WI38 (cell line): Measurements from ENCODE around the gene PFKFB3.

Source experiments
- H3K4me3 ChIP-seq: 2 replicates; pipeline ENCODE4 v1.5.1; 2011; ENCODE audit warnings: low read depth, mild to moderate bottlenecking, control low read depth, low read length
- TF ChIP-seq, protein P1 (sequence below): IDR thresholded peaks from 2 replicates; pipeline ENCODE4 v1.5.1; 2012; ENCODE audit warnings: low read depth, mild to moderate bottlenecking, control low read depth, low read length

Gene PFKFB3

DNA sequence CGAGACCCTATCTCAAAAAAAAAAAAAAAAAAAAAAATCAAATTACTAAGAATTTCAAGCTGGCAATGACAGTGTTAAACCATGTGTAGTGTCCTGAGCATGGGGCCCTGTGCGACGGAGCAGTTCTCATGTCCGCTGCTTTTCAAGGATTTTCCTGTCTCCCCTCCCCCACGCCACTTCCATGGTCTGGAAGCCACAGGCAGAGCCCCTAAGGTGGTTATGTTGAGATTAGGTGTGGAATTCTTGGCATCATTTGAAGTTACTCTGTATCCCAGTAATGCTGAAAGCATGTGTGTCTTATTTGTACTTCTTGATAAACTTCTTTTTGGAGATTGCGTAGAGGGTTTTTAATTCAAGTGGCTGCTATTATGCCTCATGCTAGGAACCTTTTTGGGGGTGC is 65.2 kb downstream of the PFKFB3 start:
- H3K4me3 ChIP-seq, result no peak overlapping the region
- TF ChIP-seq, protein P1, sequence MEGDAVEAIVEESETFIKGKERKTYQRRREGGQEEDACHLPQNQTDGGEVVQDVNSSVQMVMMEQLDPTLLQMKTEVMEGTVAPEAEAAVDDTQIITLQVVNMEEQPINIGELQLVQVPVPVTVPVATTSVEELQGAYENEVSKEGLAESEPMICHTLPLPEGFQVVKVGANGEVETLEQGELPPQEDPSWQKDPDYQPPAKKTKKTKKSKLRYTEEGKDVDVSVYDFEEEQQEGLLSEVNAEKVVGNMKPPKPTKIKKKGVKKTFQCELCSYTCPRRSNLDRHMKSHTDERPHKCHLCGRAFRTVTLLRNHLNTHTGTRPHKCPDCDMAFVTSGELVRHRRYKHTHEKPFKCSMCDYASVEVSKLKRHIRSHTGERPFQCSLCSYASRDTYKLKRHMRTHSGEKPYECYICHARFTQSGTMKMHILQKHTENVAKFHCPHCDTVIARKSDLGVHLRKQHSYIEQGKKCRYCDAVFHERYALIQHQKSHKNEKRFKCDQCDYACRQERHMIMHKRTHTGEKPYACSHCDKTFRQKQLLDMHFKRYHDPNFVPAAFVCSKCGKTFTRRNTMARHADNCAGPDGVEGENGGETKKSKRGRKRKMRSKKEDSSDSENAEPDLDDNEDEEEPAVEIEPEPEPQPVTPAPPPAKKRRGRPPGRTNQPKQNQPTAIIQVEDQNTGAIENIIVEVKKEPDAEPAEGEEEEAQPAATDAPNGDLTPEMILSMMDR, result no peak

- TF ChIP-seq, protein P1, result no peak
- no peak overlapping the region for H3K4me3 ChIP-seq
These were observed 66.7 kb downstream of the PFKFB3 start for GRCh38 chr10:6269432-6269831.

DNA sequence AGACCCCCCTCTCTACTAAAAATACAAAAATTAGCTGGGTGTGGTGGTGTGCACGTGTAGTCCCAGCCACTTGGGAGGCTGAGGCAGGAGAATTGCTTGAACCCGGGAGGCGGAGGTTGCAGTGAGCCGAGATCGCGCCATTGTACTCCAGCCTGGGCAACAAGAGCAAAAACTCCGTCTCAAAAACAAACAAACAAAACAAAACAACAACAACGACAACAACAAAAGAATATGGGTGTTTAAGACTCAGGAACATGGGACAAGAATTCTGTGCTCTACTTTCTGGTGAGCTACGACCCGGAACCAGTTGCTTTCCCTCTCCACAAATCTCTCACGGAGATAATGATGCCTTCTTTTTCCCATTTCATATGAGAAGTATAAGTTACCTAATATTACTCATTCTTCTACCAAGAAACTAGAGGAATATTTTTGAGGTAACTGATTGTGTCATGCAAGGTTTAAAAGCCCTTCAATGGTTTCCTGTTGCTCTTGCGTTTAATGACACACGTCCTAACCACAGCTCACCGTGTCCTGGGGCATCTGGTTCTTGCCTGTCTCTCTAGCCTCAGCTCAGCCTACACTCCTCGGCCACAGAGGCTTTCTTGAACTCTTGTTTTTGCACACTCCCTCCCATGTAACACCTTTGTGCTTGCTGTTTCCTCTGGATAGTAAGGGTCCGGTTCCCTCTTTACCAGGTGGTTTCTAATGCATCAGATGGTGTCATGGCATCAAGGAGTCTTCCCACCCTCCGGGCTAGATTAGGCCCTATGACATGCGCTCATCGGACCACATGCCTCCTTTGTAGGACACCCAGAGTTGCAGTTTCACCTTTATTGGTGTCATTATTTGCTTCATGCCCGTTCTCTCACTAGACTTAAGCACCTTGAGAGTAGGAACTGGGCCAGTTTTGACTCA is 67.5 kb downstream of the PFKFB3 start:
- H3K4me3 ChIP-seq, result no peak overlapping the region
- TF ChIP-seq, protein P1, result no peak

DNA sequence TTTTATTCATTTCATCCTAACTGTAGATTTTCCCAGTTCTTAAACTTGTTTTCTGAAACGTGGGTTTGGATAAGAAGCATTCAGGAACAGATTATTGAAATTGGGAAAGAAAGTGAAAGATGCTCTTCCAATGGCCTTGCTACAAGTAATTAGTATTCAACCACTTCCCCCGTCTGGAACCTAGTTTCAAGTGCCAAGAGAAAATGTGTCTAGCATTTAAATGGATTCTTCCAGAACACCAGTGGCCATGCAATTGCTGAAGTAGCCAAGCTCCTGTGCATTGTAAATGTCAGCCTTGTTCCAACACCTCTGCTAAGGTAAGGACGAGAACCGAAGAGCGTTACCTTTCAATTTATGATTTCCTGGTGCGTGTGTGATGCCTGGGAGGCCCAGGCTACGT is 68.2 kb downstream of the PFKFB3 start:
- TF ChIP-seq, protein P1, result no peak
- no peak overlapping the region for H3K4me3 ChIP-seq

DNA sequence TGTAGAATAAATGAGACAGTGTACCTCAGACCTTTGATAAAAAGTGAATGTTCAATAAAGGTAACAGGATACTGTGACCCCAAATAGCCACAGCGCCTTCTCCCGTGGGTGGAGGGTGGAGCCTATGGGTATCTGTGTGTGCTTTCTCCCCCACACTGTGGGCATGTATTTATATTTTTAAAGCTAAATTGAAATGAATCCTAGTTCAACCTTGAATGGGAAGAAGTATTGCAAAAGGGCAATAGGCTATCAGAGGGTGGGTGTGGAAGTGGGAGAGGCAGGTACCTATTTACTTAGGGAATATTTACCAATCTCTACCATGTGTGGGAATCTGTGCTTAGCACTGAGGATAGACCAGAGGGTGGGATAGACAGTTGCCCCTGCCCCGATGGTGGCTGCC is 68.9 kb downstream of the PFKFB3 start:
- TF ChIP-seq, protein P1, result no peak
- H3K4me3 ChIP-seq, result no peak overlapping the region

DNA sequence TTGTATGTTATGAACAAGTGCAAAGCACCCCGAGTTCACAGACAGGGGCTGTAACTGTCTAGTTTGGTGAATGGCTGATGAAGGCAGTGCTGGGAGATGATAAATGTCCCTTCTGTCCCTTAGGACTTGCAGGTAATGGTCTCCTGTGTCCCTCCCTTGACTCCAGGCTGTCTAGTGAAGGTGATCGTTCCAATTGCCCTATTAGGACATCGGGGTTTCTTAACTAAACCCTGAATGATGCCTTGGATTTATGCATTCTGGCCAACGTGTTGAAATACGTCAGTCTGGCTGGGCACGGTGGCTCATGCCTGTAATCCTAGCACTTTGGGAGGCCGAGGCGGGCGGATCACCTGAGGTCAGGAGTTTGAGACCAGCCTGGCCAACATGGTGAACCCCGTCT is 69.4 kb downstream of the PFKFB3 start:
- H3K4me3 ChIP-seq, result no peak overlapping the region
- TF ChIP-seq, protein P1, result no peak

DNA sequence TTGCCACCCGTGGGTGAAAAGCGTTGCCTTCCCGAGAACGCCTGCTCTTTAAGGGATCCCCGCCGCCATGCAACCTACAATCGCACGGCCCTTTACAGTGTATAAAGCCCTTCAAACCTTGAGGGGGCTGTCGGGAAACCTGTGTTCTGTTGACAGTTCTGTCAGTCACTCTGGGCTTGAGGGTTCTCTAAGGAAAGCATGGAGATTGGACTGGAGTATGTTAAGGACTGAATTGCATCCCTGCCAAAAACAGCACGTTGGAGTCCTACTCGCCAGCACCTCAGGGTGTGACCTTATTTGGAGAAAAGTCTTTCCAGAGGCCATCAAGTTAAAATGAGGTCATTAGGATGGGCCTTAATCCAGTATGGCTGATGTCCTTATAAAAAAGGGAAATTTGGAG is 70.6 kb downstream of the PFKFB3 start:
- H3K4me3 ChIP-seq, result no peak overlapping the region
- TF ChIP-seq, protein P1, result no peak
